Mesodermal cell (in vitro differentiated cells): ENCODE measurements around the gene MINDY3.
A peak's percentile ranks its signal among the peaks of the same experiment; 100 is the strongest.

Experiments
- H3K27ac ChIP-seq: 2 replicates; pipeline ENCODE4 v1.7.0; 2013; ENCODE audit warnings: mild to moderate bottlenecking, low read depth, low read length, moderate library complexity; ENCODE audit not compliant: severe bottlenecking
- H3K36me3 ChIP-seq: 2 replicates; pipeline ENCODE4 v1.7.1; 2013; ENCODE audit warnings: mild to moderate bottlenecking, low read length, moderate library complexity; ENCODE audit not compliant: control insufficient read depth, insufficient read depth
- H3K4me1 ChIP-seq: one replicate; pipeline ENCODE4 v1.7.1; 2013; ENCODE audit warnings: mild to moderate bottlenecking, low read length; ENCODE audit not compliant: insufficient read depth, control insufficient read depth, poor library complexity, severe bottlenecking
- H3K4me3 ChIP-seq: 2 replicates; pipeline ENCODE4 v1.7.0; 2013; ENCODE audit warnings: low read length, control low read depth, mild to moderate bottlenecking; ENCODE audit not compliant: insufficient read depth, poor library complexity, severe bottlenecking; ENCODE audit errors: extremely low read depth
- H3K9me3 ChIP-seq: 2 replicates; pipeline ENCODE4 v1.7.1; 2013; ENCODE audit warnings: mild to moderate bottlenecking, low read length, moderate library complexity; ENCODE audit not compliant: control insufficient read depth
- WGBS, 2 experiments: methylation state at CpG; one replicate each; pipeline ENCODE4 v1.1.5; 2013; ENCODE audit warnings: missing lambda C conversion rate in 2 of 2; ENCODE audit not compliant: insufficient coverage in 2 of 2; 5-methylcytosine and 5-hydroxymethylcytosine counted together

MINDY3 gene

GRCh38 chr10:15836807-15837206 is 23.5 kb downstream of the MINDY3 start:
- H3K36me3 ChIP-seq: peaks cover 6% of the 10 kb centered on the region
- WGBS, 2 experiments: 92% methylated on average over 2 of the region's 4 CpGs; no CpG with 5 or more reads in 1 of the 2 experiments
- no peaks in the 10 kb centered on the region for H3K9me3 ChIP-seq

GRCh38 chr10:15829495-15829894 is 30.8 kb downstream of the MINDY3 start:
- Histone ChIP-seq H3K4me3 (no peak overlapping the region), H3K9me3 (no peaks in the 10 kb centered on the region), H3K27ac (no peak overlapping the region), H3K4me1 (no peaks in the 10 kb centered on the region), H3K36me3 (peaks cover 17% of the 10 kb centered on the region)
- WGBS, 2 experiments: 85% methylated on average over 2 to 4 of the region's 4 CpGs

More at GRCh38 chr10:15836807-15837206, 23.5 kb downstream of the MINDY3 start:
- Histone ChIP-seq H3K4me3 (no peak overlapping the region), H3K27ac (no peak overlapping the region), H3K4me1 (no peaks in the 10 kb centered on the region)

GRCh38 chr10:15824498-15824897 is 35.8 kb downstream of the MINDY3 start:
- no CpG with 5 or more reads among the region's 1 CpG for WGBS, 2 experiments
- Histone ChIP-seq H3K4me1 (no peaks in the 10 kb centered on the region), H3K27ac (no peak overlapping the region), H3K4me3 (no peak overlapping the region), H3K36me3 (peaks cover 14% of the 10 kb centered on the region), H3K9me3 (no peaks in the 10 kb centered on the region)

GRCh38 chr10:15822131-15822530 is 38.2 kb downstream of the MINDY3 start:
- H3K9me3 ChIP-seq: no peaks in the 10 kb centered on the region
- no peak overlapping the region for H3K27ac ChIP-seq
- 87 to 100% methylated on average over 2 of the region's 4 CpGs for WGBS, 2 experiments
- H3K4me1 ChIP-seq: peaks cover 4% of the 10 kb centered on the region
- peaks cover 16% of the 10 kb centered on the region for H3K36me3 ChIP-seq
- no peak overlapping the region for H3K4me3 ChIP-seq

GRCh38 chr10:15821046-15821683 is 39.1 kb downstream of the MINDY3 start:
- peaks cover 16% of the 10 kb centered on the region for H3K36me3 ChIP-seq
- H3K4me3 ChIP-seq: no peak overlapping the region
- H3K9me3 ChIP-seq: no peaks in the 10 kb centered on the region
- peaks cover 10% of the 10 kb centered on the region for H3K4me1 ChIP-seq
- no CpG with 5 or more reads among the region's 3 CpGs for WGBS, 2 experiments
- no peak overlapping the region for H3K27ac ChIP-seq

GRCh38 chr10:15817409-15818046 is 42.8 kb downstream of the MINDY3 start:
- Histone ChIP-seq H3K36me3 (peaks cover 23% of the 10 kb centered on the region), H3K4me3 (no peak overlapping the region), H3K4me1 (peaks cover 10% of the 10 kb centered on the region), H3K27ac (peak overlapping the region; percentile 65), H3K9me3 (no peaks in the 10 kb centered on the region)
- 86% methylated on average over 1 of the region's 3 CpGs; no CpG with 5 or more reads in 1 of the 2 experiments for WGBS, 2 experiments

GRCh38 chr10:15815242-15815885 is 44.9 kb downstream of the MINDY3 start:
- Histone ChIP-seq H3K36me3 (peaks cover 23% of the 10 kb centered on the region), H3K4me1 (peaks cover 10% of the 10 kb centered on the region), H3K27ac (no peak overlapping the region), H3K4me3 (no peak overlapping the region), H3K9me3 (no peaks in the 10 kb centered on the region)
- WGBS, 2 experiments: 80 to 100% methylated on average over 1 of the region's 6 CpGs

- Histone ChIP-seq H3K9me3 (no peaks in the 10 kb centered on the region), H3K4me1 (peaks cover 10% of the 10 kb centered on the region)
- WGBS, 2 experiments: 92 to 98% methylated on average over 3 to 5 of the region's 6 CpGs
Observed at GRCh38 chr10:15814565-15814964, 45.7 kb downstream of the MINDY3 start.

GRCh38 chr10:15813415-15813814 is 46.9 kb downstream of the MINDY3 start:
- Histone ChIP-seq H3K4me3 (no peak overlapping the region), H3K9me3 (no peaks in the 10 kb centered on the region), H3K36me3 (peaks cover 7% of the 10 kb centered on the region), H3K27ac (no peak overlapping the region), H3K4me1 (peaks cover 10% of the 10 kb centered on the region)
- WGBS, 2 experiments: no CpG with 5 or more reads among the region's 3 CpGs

More at GRCh38 chr10:15814565-15814964, 45.7 kb downstream of the MINDY3 start:
- Histone ChIP-seq H3K27ac (no peak overlapping the region), H3K4me3 (no peak overlapping the region), H3K36me3 (peaks cover 17% of the 10 kb centered on the region)

GRCh38 chr10:15809450-15809849 is 50.9 kb downstream of the MINDY3 start:
- no peaks in the 10 kb centered on the region for H3K9me3 ChIP-seq
- H3K27ac ChIP-seq: peak overlapping the region; percentile 11
- H3K4me3 ChIP-seq: no peak overlapping the region
- 60 to 76% methylated on average over 1 to 4 of the region's 4 CpGs for WGBS, 2 experiments
- H3K4me1 ChIP-seq: no peaks in the 10 kb centered on the region
- H3K36me3 ChIP-seq: peaks cover 2% of the 10 kb centered on the region
